Upper lobe of left lung (tissue), 4 donors: ENCODE data around the gene LYZL6.

Source experiments
- EP300 ChIP-seq, 4 donors: sonication (generic); formaldehyde crosslinking; IDR thresholded peaks; one replicate each; pipeline ENCODE4 v1.5.1; 2017; ENCODE audit warnings: antibody characterized with exemption in 4 of 4, control low read depth in 2 of 4
- POLR2AphosphoS5 ChIP-seq, 2 donors: sonication (generic); formaldehyde crosslinking; IDR thresholded peaks; one replicate each; pipeline ENCODE4 v1.5.1; 2017; ENCODE audit warnings: antibody characterized with exemption in 2 of 2

- TF ChIP-seq EP300 (IDR thresholded peaks at IDR 0.05) (no peak), POLR2AphosphoS5 (IDR thresholded peaks at IDR 0.05) (no peak)
These were observed 49.3 kb downstream of the LYZL6 start for GRCh38 chr17:35894206-35894605.
